Glutamatergic neuron (in vitro differentiated cells): ENCODE data around the gene KRT27. TPM values are rescaled to one million over a fixed set of nuclear protein-coding genes. Genes with fewer than 3 reads are reported as not detected.
"Not testable (repeated sequence)": the region's sequence is repeated elsewhere in the genome, so short reads cannot be mapped to it uniquely, and the experiment has no call there.

Experiments
- DNase-seq: peaks from one replicate; pipeline ENCODE4 v3.0.0; 2022
- H3K27ac Mint-ChIP-seq: one replicate; pipeline ENCODE4 v1.8.0; 2020; ENCODE audit warnings: mild to moderate bottlenecking, mixed read lengths, inconsistent platforms; ENCODE audit not compliant: unreplicated experiment
- H3K27me3 Mint-ChIP-seq: one replicate; pipeline ENCODE4 v1.8.0; 2020; ENCODE audit warnings: mild to moderate bottlenecking, moderate library complexity, mixed read lengths, inconsistent platforms; ENCODE audit not compliant: unreplicated experiment
- H3K36me3 Mint-ChIP-seq: one replicate; pipeline ENCODE4 v1.8.0; 2020; ENCODE audit warnings: mild to moderate bottlenecking, mixed read lengths, inconsistent platforms; ENCODE audit not compliant: unreplicated experiment
- H3K4me1 Mint-ChIP-seq: one replicate; pipeline ENCODE4 v1.8.0; 2020; ENCODE audit warnings: mild to moderate bottlenecking, low read depth, mixed read lengths, inconsistent platforms; ENCODE audit not compliant: unreplicated experiment
- H3K4me3 Mint-ChIP-seq: one replicate; pipeline ENCODE4 v1.8.0; 2020; ENCODE audit warnings: mild to moderate bottlenecking, mixed read lengths, inconsistent platforms; ENCODE audit not compliant: unreplicated experiment
- H3K9me3 Mint-ChIP-seq: one replicate; pipeline ENCODE4 v1.8.0; 2020; ENCODE audit warnings: mild to moderate bottlenecking, moderate library complexity, mixed read lengths, inconsistent platforms; ENCODE audit not compliant: unreplicated experiment
- CTCF ChIP-seq: fragments of 200-600 bp; sonication (generic); IDR thresholded peaks from one replicate; pipeline ENCODE4 v1.5.0; 2021; ENCODE audit not compliant: partially characterized antibody, unreplicated experiment
- total RNA-seq: library from RNA; stranded (reverse); fragmentation: NEBNext Ultra II Directional; extraction: Animal tissue kit (Norgen Biotek cat#: 25700); gene quantifications from one replicate; pipeline ENCODE4 v1.2.1, GENCODE V29; 2021; ENCODE audit not compliant: unreplicated experiment

KRT27 gene
- total RNA-seq, 1 donor from 2014 or later: not detected

- TF ChIP-seq CTCF: no peak
- peaks cover 1% of the 10 kb centered on the region for H3K9me3 Mint-ChIP-seq
- no peak for DNase-seq
- no peaks in the 10 kb centered on the region for H3K27me3 Mint-ChIP-seq
- H3K36me3 Mint-ChIP-seq: no peaks in the 10 kb centered on the region
- H3K27ac Mint-ChIP-seq: no peak overlapping the region
- no peak overlapping the region for H3K4me3 Mint-ChIP-seq
- no peaks in the 10 kb centered on the region for H3K4me1 Mint-ChIP-seq
These were observed 31.3 kb downstream of the KRT27 start for GRCh38 chr17:40751065-40751464.

DNA sequence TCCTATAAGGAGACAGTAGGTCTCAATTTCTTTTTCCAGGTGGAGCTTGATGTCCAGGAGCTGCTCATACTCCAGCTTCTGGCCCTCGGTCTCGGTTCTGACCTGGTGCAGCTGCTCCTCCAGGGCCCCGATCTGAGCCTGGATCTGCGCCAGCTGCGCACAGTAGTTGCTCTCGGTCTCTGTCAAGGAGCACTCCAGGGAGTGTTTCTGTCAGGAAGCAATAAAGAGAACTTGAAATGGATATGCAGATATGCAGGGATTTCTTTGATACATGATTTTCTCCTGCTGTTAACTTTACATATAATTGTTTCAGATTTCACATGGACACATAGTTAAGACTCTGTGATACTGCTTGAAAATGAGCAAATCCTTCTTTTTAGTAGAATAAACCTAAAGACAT is 32.0 kb downstream of the KRT27 start:
- DNase-seq: no peak
- H3K36me3 Mint-ChIP-seq: no peaks in the 10 kb centered on the region
- no peak overlapping the region for H3K27ac Mint-ChIP-seq
- H3K4me3 Mint-ChIP-seq: no peak overlapping the region
- no peak for TF ChIP-seq CTCF
- H3K4me1 Mint-ChIP-seq: no peaks in the 10 kb centered on the region
- H3K27me3 Mint-ChIP-seq: no peaks in the 10 kb centered on the region
- peaks cover under 1% of the 10 kb centered on the region for H3K9me3 Mint-ChIP-seq

DNA sequence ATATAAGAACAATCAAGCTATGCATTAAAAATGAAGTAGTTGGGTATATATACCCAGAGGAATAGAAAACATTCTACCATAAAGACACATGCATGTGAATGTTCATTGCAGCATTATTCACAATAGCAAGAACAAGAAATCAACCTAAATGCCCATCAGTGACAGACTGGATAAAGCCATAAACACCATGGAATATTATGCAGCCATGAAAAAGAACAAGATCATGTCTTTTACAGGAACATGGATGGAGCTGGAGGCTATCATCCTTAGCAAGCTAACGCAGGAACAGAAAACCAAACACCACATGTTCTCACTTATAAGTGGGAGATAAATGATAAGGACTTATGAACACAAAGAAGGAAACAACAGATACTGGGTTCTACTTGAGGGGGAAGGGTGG is 33.7 kb downstream of the KRT27 start:
- H3K27me3 Mint-ChIP-seq, DNase-seq, H3K36me3 Mint-ChIP-seq, H3K4me1 Mint-ChIP-seq, H3K9me3 Mint-ChIP-seq, H3K4me3 Mint-ChIP-seq, H3K27ac Mint-ChIP-seq: not testable (repeated sequence)

- no peak overlapping the region for H3K4me3 Mint-ChIP-seq
- no peaks in the 10 kb centered on the region for H3K27me3 Mint-ChIP-seq
- TF ChIP-seq CTCF: no peak
- no peak for DNase-seq
- H3K4me1 Mint-ChIP-seq: no peaks in the 10 kb centered on the region
- H3K36me3 Mint-ChIP-seq: peaks cover 5% of the 10 kb centered on the region
- no peaks in the 10 kb centered on the region for H3K9me3 Mint-ChIP-seq
- H3K27ac Mint-ChIP-seq: no peak overlapping the region
These were observed 43.8 kb downstream of the KRT27 start for GRCh38 chr17:40738553-40738952.

- Mint-ChIP-seq H3K27ac (no peak overlapping the region), H3K27me3 (no peaks in the 10 kb centered on the region), H3K4me1 (peaks cover 10% of the 10 kb centered on the region), H3K4me3 (no peak overlapping the region), H3K36me3 (no peaks in the 10 kb centered on the region), H3K9me3 (no peaks in the 10 kb centered on the region)
- DNase-seq: no peak
- no peak for TF ChIP-seq CTCF
These were observed 47.3 kb downstream of the KRT27 start for GRCh38 chr17:40735016-40735415.

GRCh38 chr17:40734018-40734417 is 48.3 kb downstream of the KRT27 start:
- Mint-ChIP-seq H3K4me3 (no peak overlapping the region), H3K36me3 (no peaks in the 10 kb centered on the region), H3K9me3 (no peaks in the 10 kb centered on the region), H3K27me3 (no peaks in the 10 kb centered on the region), H3K4me1 (peaks cover 12% of the 10 kb centered on the region), H3K27ac (no peak overlapping the region)
- TF ChIP-seq CTCF: no peak
- no peak for DNase-seq
